ENCODE data around the gene PFKFB4. TPM values are rescaled to one million over a fixed set of nuclear protein-coding genes. Genes with fewer than 3 reads are reported as not detected.

Gene PFKFB4
- total RNA-seq, 1 experiment from 2014 or later = 20.3 TPM

- TF ChIP-seq RAD21 (IDR thresholded peaks at IDR 0.05; ENCODE audit: low read depth) (no peak), MAX (IDR thresholded peaks at IDR 0.05) (no peak), SRF (IDR thresholded peaks at IDR 0.05; ENCODE audit: low read depth) (no peak), EZH2phosphoT487 (IDR thresholded peaks at IDR 0.05; ENCODE audit: borderline replicate concordance) (no peak), FOSL1 (IDR thresholded peaks at IDR 0.05; ENCODE audit: low read depth) (no peak)
These were observed 28.2 kb upstream of the PFKFB4 start (continued) for GRCh38 chr3:48584836-48585235.

- Histone ChIP-seq H3K9me3 (ENCODE audit: control insufficient read depth in 1 of 2, insufficient read depth in 1 of 2, low read depth in 1 of 2, low read length in 2 of 2) (no peaks in the 10 kb centered on the region), H3K9me2 (ENCODE audit: insufficient read depth) (no peaks in the 10 kb centered on the region), H3K36me3 (ENCODE audit: control insufficient read depth in 1 of 2, insufficient read depth in 2 of 2, low read length in 2 of 2) (no peaks in the 10 kb centered on the region; a peak in 1 of 4 replicates), H3K4me1 (ENCODE audit: control insufficient read depth in 1 of 2, insufficient read depth in 2 of 2, low read length in 2 of 2) (no peaks in the 10 kb centered on the region), H3K4me2 (ENCODE audit: low read length) (no peak overlapping the region), H3K79me2 (ENCODE audit: insufficient read depth, low read length) (no peaks in the 10 kb centered on the region), H3K27ac (ENCODE audit: low read depth, low read length) (no peak overlapping the region), H3K27me3 (ENCODE audit: insufficient read depth, low read length) (no peaks in the 10 kb centered on the region), H3K4me3 (replicated peaks in 1 of 2; ENCODE audit: low read depth in 1 of 2, low read length in 2 of 2) (no peak overlapping the region), H2AFZ (ENCODE audit: low read depth, low read length, poor library complexity, severe bottlenecking) (no peak overlapping the region), H4K20me1 (ENCODE audit: insufficient read depth) (no peaks in the 10 kb centered on the region), H3K9ac (ENCODE audit: low read length) (no peak overlapping the region)
- no peak for TF ChIP-seq EZH2phosphoT487 (IDR thresholded peaks at IDR 0.05; ENCODE audit: borderline replicate concordance)
- TF ChIP-seq ZFX (IDR thresholded peaks at IDR 0.05) = no peak
- TF ChIP-seq SP1 (IDR thresholded peaks at IDR 0.05; ENCODE audit: low read depth) = no peak
- no peak for TF ChIP-seq CBX3 (IDR thresholded peaks at IDR 0.05; ENCODE audit: low read depth)
- no peak for TF ChIP-seq JUND (IDR thresholded peaks at IDR 0.05)
- BruUV-seq (replicated peaks) = no TSS peak
- ChIA-PET RAD21 (ENCODE audit: low non-redundant PET in 1 of 2, low total read pairs in 2 of 2, uncharacterized antibody in 2 of 2, unreplicated experiment in 2 of 2) (no interaction called here), POLR2A (no interaction called here), CTCF (no interaction called here)
- ATAC-seq (no peak), DNase-seq (ENCODE audit: low read depth, low spot score) (no peak)
- intact Hi-C loops (cut with micrococcal nuclease) = no loop called here
These were observed 25.2 kb upstream of the PFKFB4 start for GRCh38 chr3:48581621-48582481.

- Histone ChIP-seq H3K9me2 (ENCODE audit: insufficient read depth) (no peaks in the 10 kb centered on the region), H3K4me2 (ENCODE audit: low read length) (no peak overlapping the region), H2AFZ (ENCODE audit: low read depth, low read length, poor library complexity, severe bottlenecking) (no peak overlapping the region), H3K9ac (ENCODE audit: low read length) (no peak overlapping the region), H3K27me3 (ENCODE audit: insufficient read depth, low read length) (no peaks in the 10 kb centered on the region), H3K4me3 (replicated peaks in 1 of 2; ENCODE audit: low read depth in 1 of 2, low read length in 2 of 2) (no peak overlapping the region), H4K20me1 (ENCODE audit: insufficient read depth) (no peaks in the 10 kb centered on the region), H3K27ac (ENCODE audit: low read depth, low read length) (no peak overlapping the region), H3K36me3 (ENCODE audit: control insufficient read depth in 1 of 2, insufficient read depth in 2 of 2, low read length in 2 of 2) (no peaks in the 10 kb centered on the region), H3K9me3 (ENCODE audit: control insufficient read depth in 1 of 2, insufficient read depth in 1 of 2, low read depth in 1 of 2, low read length in 2 of 2) (no peaks in the 10 kb centered on the region), H3K79me2 (ENCODE audit: insufficient read depth, low read length) (no peaks in the 10 kb centered on the region), H3K4me1 (ENCODE audit: control insufficient read depth in 1 of 2, insufficient read depth in 2 of 2, low read length in 2 of 2) (no peaks in the 10 kb centered on the region)
- TF ChIP-seq ZFX (IDR thresholded peaks at IDR 0.05) (no peak), EGR1 (IDR thresholded peaks at IDR 0.05; ENCODE audit: low read depth) (no peak), EZH2 (IDR thresholded peaks at IDR 0.05) (no peak), REST (IDR thresholded peaks at IDR 0.05; ENCODE audit: low read depth) (no peak), YY1 (IDR thresholded peaks at IDR 0.05; ENCODE audit: extremely low read depth, insufficient replicate concordance, low read depth, low read length) (no peak), POLR2A (IDR thresholded peaks at IDR 0.05; ENCODE audit: borderline replicate concordance, extremely low read depth, insufficient read depth, insufficient read length) (no peak), FOSL1 (IDR thresholded peaks at IDR 0.05; ENCODE audit: low read depth) (no peak), SIN3A (IDR thresholded peaks at IDR 0.05; ENCODE audit: low read depth) (no peak)
- BruUV-seq (replicated peaks) = no TSS peak
- intact Hi-C loops (cut with micrococcal nuclease) = no loop called here
- RAD21 ChIA-PET (ENCODE audit: low non-redundant PET in 1 of 2, low total read pairs in 2 of 2, uncharacterized antibody in 2 of 2, unreplicated experiment in 2 of 2) = no interaction called here
- POLR2A ChIA-PET = no interaction called here
- ATAC-seq = no peak
- DNase-seq (ENCODE audit: low read depth, low spot score) = no peak
- CTCF ChIA-PET = no interaction called here
These were observed 20.0 kb upstream of the PFKFB4 start for GRCh38 chr3:48576647-48577046.
